Body of pancreas (tissue), 4 donors: ENCODE data around the gene THUMPD3. TPM values are rescaled to one million over a fixed set of nuclear protein-coding genes. Genes with fewer than 3 reads are reported as not detected.
A peak's percentile ranks its signal among the peaks of the same experiment; 100 is the strongest.

Experiments used
- ATAC-seq: fragments of 150-250 bp; one replicate; pipeline ENCODE4 v1.9.1; 2016
- DNase-seq, 4 donors: peaks; one replicate each; pipeline ENCODE4 v3.0.0-alpha.2; 2019
- H3K27ac ChIP-seq, 4 donors: fragments of 200-600 bp; sonication (generic); 1 replicate in 3 of 4; 2 replicates in 1 of 4; pipeline versions ENCODE4 v1.5.1 to v1.6.1; 2016 to 2019; ENCODE audit warnings: mild to moderate bottlenecking in 1 of 4, mixed read lengths in 1 of 4, moderate library complexity in 1 of 4
- H3K27me3 ChIP-seq, 2 donors: fragments of 200-600 bp; sonication (generic); one replicate each; pipeline ENCODE4 v1.6.0; 2016; ENCODE audit warnings: mild to moderate bottlenecking in 1 of 2
- H3K36me3 ChIP-seq, 2 donors: fragments of 200-600 bp; sonication (generic); replicated peaks in 1 of 2; 2 replicates each; pipeline ENCODE4 v1.5.1; 2016; ENCODE audit warnings: low read depth in 2 of 2; ENCODE audit not compliant: insufficient read depth in 1 of 2
- H3K4me1 ChIP-seq: fragments of 200-600 bp; sonication (generic); one replicate; pipeline ENCODE4 v1.6.0; 2016
- H3K4me3 ChIP-seq, 2 donors: fragments of 200-600 bp; sonication (generic); 1 replicate in 1 of 2; 2 replicates in 1 of 2; pipeline ENCODE4 v1.5.1; 2016 to 2019
- H3K9me3 ChIP-seq, 3 donors: fragments of 200-600 bp; sonication (generic); 1 replicate in 2 of 3; 2 replicates in 1 of 3; pipeline ENCODE4 v1.5.1; 2016
- POLR2A ChIP-seq, 3 donors: fragments of 450-650 bp; IDR thresholded peaks; one replicate each; pipeline ENCODE4 v1.6.1; 2016; ENCODE audit warnings: antibody characterized with exemption in 3 of 3, mild to moderate bottlenecking in 2 of 3
- WGBS, 2 donors: methylation state at CpG; one replicate each; pipeline ENCODE4 v1.1.5; 2017; 5-methylcytosine and 5-hydroxymethylcytosine counted together
- intact Hi-C: fragments of 100-400 bp; cut with DNase I; formaldehyde crosslinking; loops from one replicate; pipeline ENCODE4 v1.15.1; 2023
- total RNA-seq, 2 donors: library from RNA; depleted of rRNA; stranded (reverse); fragments of >200 nt; gene quantifications; one replicate each; pipeline ENCODE4 v1.1.0, GENCODE V29; 2016
- TF ChIP-seq, protein P1 (sequence below), 7 experiments: fragments of 450-650 bp in 4 of 7; fragments of 200-600 bp in 3 of 7; sonication (generic) in 3 of 7; IDR thresholded peaks; one replicate each; pipeline ENCODE4 v1.5.1; 2016 to 2019; ENCODE audit warnings: antibody characterized with exemption in 7 of 7

The THUMPD3 gene, protein sequence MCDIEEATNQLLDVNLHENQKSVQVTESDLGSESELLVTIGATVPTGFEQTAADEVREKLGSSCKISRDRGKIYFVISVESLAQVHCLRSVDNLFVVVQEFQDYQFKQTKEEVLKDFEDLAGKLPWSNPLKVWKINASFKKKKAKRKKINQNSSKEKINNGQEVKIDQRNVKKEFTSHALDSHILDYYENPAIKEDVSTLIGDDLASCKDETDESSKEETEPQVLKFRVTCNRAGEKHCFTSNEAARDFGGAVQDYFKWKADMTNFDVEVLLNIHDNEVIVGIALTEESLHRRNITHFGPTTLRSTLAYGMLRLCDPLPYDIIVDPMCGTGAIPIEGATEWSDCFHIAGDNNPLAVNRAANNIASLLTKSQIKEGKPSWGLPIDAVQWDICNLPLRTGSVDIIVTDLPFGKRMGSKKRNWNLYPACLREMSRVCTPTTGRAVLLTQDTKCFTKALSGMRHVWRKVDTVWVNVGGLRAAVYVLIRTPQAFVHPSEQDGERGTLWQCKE
- total RNA-seq = 10 to 100 TPM; 16.1 to 27.0 TPM

DNA sequence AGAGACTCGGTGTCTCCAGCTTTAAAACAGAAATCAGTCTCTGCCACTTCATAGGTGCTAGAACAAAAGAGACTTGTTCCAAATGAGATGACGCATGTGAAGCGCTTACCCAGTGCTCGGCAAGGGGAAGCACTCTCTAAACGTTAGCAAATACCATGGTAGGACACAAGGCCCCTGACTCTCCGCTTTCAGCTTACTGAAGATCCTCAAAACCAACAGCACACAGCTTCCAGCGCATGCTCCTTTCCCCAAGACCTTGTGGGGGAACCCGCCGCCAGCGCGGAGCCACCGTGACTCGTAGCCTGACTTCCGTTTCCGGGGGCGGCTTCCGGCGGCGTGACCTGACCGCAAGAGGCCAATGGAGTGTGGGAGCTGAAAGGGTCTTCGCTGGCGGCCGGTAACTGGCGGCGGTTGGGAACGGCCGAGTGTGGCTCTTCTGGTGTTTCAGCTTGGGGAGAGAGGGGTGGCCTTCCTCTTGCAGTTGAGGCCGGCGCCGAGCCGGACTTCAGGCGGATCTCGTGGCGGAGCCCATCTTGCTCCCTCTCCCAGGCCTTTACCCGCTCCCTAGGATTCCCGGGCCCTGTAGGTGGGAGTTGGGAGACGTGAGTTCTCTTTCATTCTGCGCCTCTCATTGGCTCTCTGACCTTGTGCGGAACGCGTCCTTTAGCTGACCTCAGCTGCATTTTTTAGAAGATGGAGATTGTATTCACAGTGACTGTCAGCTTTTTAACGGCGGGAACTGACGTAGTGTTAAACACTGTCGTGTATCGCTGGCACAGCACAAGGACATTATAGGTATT lies at the start of gene THUMPD3:
TSS of gene THUMPD3 (plus strand) at position 324 of the 800 bp plus-strand sequence. CDS start 2,015 bp downstream, outside the sequence.
- H3K36me3 ChIP-seq = peaks cover 0 to 6% of the 10 kb centered on the region in 2 donors
- TF ChIP-seq, protein P1, sequence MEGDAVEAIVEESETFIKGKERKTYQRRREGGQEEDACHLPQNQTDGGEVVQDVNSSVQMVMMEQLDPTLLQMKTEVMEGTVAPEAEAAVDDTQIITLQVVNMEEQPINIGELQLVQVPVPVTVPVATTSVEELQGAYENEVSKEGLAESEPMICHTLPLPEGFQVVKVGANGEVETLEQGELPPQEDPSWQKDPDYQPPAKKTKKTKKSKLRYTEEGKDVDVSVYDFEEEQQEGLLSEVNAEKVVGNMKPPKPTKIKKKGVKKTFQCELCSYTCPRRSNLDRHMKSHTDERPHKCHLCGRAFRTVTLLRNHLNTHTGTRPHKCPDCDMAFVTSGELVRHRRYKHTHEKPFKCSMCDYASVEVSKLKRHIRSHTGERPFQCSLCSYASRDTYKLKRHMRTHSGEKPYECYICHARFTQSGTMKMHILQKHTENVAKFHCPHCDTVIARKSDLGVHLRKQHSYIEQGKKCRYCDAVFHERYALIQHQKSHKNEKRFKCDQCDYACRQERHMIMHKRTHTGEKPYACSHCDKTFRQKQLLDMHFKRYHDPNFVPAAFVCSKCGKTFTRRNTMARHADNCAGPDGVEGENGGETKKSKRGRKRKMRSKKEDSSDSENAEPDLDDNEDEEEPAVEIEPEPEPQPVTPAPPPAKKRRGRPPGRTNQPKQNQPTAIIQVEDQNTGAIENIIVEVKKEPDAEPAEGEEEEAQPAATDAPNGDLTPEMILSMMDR (IDR thresholded peaks at IDR 0.05) = peak in 1 of 7 experiments; percentile 19
- TF ChIP-seq POLR2A (IDR thresholded peaks at IDR 0.05) = peak; percentile 62 to 90 (median 88)
- peaks cover 13% of the 10 kb centered on the region for H3K4me1 ChIP-seq
- 0 to 1% methylated on average over 20 to 45 of the region's 46 CpGs for WGBS, 2 donors
- H3K27ac ChIP-seq = peak within 1 kb of the TSS; percentile 65 to 92 (median 82)
- ATAC-seq (peak; percentile 98), DNase-seq (peak; percentile 84 to 92 (median 86))
- H3K9me3 ChIP-seq = no peaks in the 10 kb centered on the region
- intact Hi-C loops = no loop called here
- peak within 1 kb of the TSS; percentile 41 to 47 for H3K4me3 ChIP-seq
- no peaks in the 10 kb centered on the region for H3K27me3 ChIP-seq

DNA sequence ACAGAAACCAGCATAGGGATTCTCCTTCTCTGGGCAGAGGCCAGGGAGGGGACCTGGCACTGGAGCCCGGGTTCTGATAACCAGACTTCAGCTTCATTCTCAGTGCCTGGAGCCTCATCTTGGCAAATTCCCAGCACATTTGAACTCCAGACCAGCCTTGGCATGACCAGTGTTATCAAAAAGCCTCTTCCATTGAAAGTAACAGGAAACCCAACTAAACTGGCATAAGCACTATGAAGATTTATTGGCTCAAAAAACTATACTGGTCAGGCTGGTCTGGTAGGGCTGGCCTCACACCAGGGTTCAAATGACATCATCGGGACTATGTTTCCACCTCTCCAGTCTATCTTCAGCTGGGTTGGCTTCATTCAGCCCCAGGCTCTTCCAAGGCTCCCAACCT lies 48.1 kb upstream of the THUMPD3 start:
- WGBS, 2 donors = 33 to 71% methylated on average over 1 to 2 of the region's 2 CpGs
- no peak for ATAC-seq
- peaks cover 7% of the 10 kb centered on the region for H3K4me1 ChIP-seq

DNA sequence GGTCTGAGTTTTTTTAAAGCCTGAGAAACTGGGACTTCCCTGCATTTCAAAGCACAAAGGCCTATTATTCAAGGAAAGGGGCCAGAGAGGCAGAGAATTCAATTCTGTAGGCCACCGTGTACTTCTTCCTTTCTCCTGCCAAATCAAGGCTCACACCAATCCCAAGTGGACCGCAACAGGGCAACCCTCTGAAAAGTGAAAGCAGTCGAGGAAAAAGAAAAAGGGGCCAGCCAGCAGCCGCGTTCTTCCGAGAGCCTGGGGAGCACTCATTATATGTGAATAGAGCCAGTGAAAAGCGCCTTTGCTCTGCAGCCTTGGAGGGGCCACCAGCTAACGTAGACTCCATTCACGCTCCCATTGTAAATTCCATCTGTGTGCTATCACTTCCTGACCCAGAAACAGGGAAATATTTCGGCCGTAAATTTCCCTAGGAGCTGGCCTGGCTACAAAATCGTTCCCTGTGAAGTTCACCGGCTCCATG lies 45.9 kb upstream of the THUMPD3 start:
- ATAC-seq (peak; percentile 80), DNase-seq (peak in 3 of 4 donors; percentile 14 to 22 (median 16))
- Histone ChIP-seq H3K9me3 (no peaks in the 10 kb centered on the region), H3K36me3 (peaks cover 0 to 2% of the 10 kb centered on the region in 2 donors), H3K27ac (peak overlapping the region; percentile 54 to 80 (median 78)), H3K27me3 (no peaks in the 10 kb centered on the region), H3K4me3 (no peak overlapping the region), H3K4me1 (peaks cover 7% of the 10 kb centered on the region)
- TF ChIP-seq, protein P1 (IDR thresholded peaks at IDR 0.05) = no peak
- TF ChIP-seq POLR2A (IDR thresholded peaks at IDR 0.05) = peak in 2 of 3 donors; percentile 31 to 53
- WGBS, 2 donors = 49 to 54% methylated on average over 13 of the region's 13 CpGs
- intact Hi-C loops = no loop called here

More for the DNA sequence above, 48.1 kb upstream of the THUMPD3 start:
- Histone ChIP-seq H3K4me3 (no peak overlapping the region), H3K9me3 (no peaks in the 10 kb centered on the region), H3K36me3 (no peaks in the 10 kb centered on the region), H3K27me3 (no peaks in the 10 kb centered on the region), H3K27ac (no peak overlapping the region)
- TF ChIP-seq, protein P1 (IDR thresholded peaks at IDR 0.05) = no peak
- TF ChIP-seq POLR2A (IDR thresholded peaks at IDR 0.05) = no peak
- no peak for DNase-seq
- intact Hi-C loops = no loop called here

DNA sequence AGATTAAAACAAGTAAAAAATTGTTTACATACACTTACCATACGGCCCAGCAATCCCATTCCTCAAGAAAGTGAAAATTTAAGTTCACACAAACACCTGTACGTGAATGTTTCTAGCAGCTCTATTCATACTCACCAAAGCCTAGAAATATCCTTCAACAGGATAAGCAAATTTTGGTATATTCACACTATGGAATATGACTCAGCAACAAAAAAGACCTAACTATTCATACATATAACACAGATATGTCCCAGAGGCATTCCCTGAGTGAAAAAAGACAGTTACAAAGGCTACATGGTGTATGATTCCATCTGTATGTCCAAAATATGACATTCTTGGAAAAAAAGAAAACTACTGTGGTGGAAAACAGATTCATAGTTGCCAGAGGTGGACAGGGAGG lies 40.1 kb upstream of the THUMPD3 start:
- intact Hi-C loops = no loop called here
- Histone ChIP-seq H3K9me3 (no peaks in the 10 kb centered on the region), H3K36me3 (peaks cover 0 to 2% of the 10 kb centered on the region in 2 donors), H3K27me3 (no peaks in the 10 kb centered on the region), H3K4me3 (no peak overlapping the region), H3K4me1 (peaks cover 1% of the 10 kb centered on the region), H3K27ac (no peak overlapping the region)
- 91 to 93% methylated on average over 2 of the region's 2 CpGs for WGBS, 2 donors
- DNase-seq (no peak), ATAC-seq (no peak)
- TF ChIP-seq POLR2A (IDR thresholded peaks at IDR 0.05) = no peak
- TF ChIP-seq, protein P1 (IDR thresholded peaks at IDR 0.05) = no peak
